Activated CD8-positive, alpha-beta memory T cell treated with anti-CD3 and anti-CD28 coated beads for 48 hours (primary cell): ENCODE results near the gene PEX5L.

Experiments
- DNase-seq, 3 experiments: peaks; one replicate each; pipeline ENCODE4 v3.0.0-alpha.2; 2020; ENCODE audit warnings: low read depth in 2 of 3, low spot score in 2 of 3

PEX5L gene

DNA sequence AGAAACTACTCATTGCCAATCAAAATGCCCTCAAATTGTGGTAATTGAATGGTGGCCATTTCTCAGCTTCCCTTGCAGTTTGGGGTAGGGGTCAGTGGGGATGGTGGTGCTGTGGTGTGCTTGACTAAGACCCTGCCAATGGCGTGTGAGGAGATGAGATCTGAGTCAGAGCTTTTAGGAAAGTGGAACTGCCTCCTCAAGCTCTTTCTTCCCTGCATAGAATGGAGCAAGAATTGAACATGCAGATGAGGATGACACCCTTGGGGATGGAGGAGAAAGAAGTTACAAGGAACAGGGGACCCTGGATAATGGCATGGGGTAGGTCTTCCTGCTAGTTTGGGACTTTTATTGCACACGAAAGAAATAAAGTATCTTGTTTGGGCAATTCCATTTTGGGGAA, 188.0 kb downstream of the PEX5L start:
- DNase-seq = no peak

- DNase-seq = no peak
Observed at GRCh38 chr3:179842061-179842460, 194.7 kb downstream of the PEX5L start.

DNA sequence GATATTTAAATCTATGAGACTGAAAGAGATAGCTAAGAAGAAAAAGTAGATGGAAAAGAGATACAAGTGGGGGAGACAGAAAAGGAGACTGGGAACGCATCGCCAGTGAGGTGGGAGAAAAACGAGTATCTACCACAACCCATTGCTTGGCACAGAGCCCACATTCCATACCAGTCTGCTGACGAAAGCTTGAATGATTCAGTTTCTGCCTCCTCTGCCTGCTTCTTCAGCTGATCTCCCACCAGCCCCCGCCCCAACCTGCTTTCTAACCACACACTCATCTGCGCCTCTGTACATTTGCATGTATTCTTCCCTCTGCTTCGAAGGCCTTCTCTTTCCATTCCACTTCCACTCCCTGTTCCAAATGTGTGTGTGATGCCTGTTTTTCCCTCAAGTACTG, 195.8 kb downstream of the PEX5L start:
- DNase-seq = no peak

- no peak for DNase-seq
Observed at GRCh38 chr3:179837374-179837773, 199.4 kb downstream of the PEX5L start.

- DNase-seq = no peak
Observed at GRCh38 chr3:179833294-179833693, 203.4 kb downstream of the PEX5L start.

DNA sequence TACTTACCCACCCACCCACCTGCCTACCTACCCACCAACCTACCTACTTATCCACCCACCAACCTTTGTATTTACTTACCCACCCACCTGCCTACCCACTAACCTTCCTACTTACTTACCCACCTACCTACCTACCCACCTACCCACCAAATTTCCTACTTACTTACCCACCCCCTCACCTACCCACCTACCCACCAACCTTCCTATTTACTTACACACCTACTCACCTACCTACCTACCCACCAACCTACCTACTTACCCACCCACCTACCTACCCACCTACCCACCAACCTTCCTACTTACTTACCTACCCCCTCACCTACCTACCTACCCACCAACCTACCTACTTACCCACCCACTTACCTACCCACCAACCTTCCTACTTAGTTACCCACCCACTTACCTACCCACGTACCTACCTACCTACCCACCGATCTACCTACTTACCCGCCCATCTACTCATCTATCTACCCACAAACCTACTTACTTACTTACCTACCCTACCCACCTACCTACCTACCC, 204.3 kb downstream of the PEX5L start:
- DNase-seq = no peak

GRCh38 chr3:179829401-179829800, 207.3 kb downstream of the PEX5L start:
- no peak for DNase-seq

DNA sequence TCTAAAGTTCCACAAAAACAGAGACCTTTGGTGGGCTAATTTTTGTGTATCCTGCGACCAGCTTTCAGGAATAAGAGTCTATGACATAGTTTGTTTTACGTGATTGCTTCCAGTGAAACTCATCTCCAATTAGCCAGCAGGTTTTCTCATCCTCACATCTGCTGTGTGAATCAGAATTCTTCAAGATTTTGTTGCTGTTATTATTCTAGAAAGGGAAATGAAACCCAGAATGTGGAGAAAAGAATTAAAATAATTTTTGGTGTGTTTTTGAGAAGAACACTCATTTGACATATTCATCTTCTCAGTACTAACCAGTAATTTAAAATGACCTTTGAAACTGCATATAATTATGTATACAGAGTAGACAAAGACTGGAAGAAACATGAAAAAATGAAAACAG, 208.0 kb downstream of the PEX5L start:
- DNase-seq = no peak

DNA sequence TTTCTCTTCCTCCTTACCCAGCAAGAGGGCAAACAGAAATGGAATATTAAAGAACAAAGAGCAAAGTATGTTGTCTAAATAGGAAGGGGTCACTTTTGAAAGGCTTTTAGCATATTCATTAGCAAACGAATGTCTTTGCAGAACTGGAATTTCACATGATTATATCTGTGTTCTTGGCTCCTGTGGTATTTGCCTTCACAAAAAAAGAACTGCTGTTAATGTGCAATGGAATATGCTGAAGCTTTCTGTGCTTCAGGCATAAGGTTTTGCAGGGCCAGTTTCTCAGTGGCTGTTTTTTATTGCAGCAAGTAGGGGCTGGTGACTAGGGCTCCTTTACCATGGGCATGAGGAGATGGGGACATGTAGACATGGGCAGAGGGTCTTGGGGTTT, 210.5 kb downstream of the PEX5L start:
- DNase-seq = no peak

GRCh38 chr3:179825527-179826246, 211.1 kb downstream of the PEX5L start:
- no peak for DNase-seq

GRCh38 chr3:179822296-179822695, 214.4 kb downstream of the PEX5L start:
- no peak for DNase-seq

- no peak for DNase-seq
Observed at GRCh38 chr3:179819379-179819778, 217.4 kb downstream of the PEX5L start.

- DNase-seq = no peak
Observed at GRCh38 chr3:179812096-179812382, 224.7 kb downstream of the PEX5L start.

GRCh38 chr3:179811321-179812095, 225.2 kb downstream of the PEX5L start:
- DNase-seq = no peak

DNA sequence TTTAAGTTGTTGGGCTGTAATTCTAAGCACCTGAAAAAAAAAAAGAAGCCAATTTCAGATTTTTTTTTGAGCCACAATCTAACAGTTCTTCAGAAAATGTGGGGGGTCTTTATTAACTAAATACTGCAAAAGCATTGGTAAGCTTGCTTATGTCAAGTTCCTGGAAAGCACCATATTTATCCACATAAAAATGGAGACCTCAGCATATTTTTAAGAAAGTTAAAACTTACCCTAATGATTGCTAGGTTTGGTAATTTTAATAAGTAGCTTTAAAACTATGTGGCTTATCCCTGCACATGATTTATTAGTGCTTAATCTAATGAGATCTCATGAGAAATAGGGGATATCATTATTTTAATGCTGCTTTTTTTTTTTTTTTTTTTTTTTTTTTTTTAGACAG, 227.1 kb downstream of the PEX5L start:
- no peak for DNase-seq

GRCh38 chr3:179807588-179807987, 229.1 kb downstream of the PEX5L start:
- DNase-seq = no peak

- DNase-seq = no peak
Observed at GRCh38 chr3:179806177-179806576, 230.6 kb downstream of the PEX5L start.

GRCh38 chr3:179801856-179802255, 234.9 kb downstream of the PEX5L start:
- no peak for DNase-seq

DNA sequence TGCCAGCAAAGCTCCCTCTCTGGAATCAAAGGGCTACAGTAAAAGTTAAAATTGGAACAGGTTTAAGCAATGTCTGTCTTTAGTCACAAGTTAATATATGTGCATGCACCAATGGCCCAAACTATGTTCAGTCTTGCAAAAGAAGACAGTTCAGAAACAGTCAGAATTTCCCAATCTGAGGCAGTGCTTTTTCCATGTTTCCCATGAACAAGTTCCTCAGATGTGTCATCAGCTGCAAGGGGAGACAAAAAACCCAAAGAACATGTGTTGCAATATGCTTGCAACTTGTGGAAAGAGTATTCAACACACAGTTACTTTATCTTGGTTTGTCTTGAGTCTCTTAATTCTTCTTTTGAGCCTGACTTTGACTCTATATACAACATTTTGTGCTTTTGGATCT, 235.5 kb downstream of the PEX5L start:
- DNase-seq = no peak

DNA sequence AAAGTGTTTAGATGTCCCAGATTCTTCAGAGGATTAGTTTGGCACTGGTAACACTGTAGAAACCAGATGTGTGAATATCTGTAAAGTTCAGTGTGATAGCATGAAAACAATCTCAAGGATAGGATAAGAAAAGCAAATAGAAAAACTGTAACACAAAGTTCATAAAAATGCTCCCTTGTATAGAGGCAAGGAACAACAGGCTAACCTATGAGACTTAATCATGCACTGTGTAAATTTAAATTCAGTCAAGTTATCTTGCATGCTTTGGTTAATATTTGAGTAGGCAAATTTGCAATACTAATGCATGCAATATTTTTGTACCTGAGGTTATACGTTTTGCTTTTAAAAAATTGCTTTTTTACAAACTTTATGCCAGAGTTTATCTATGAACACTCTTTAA, 239.5 kb downstream of the PEX5L start:
- no peak for DNase-seq

DNA sequence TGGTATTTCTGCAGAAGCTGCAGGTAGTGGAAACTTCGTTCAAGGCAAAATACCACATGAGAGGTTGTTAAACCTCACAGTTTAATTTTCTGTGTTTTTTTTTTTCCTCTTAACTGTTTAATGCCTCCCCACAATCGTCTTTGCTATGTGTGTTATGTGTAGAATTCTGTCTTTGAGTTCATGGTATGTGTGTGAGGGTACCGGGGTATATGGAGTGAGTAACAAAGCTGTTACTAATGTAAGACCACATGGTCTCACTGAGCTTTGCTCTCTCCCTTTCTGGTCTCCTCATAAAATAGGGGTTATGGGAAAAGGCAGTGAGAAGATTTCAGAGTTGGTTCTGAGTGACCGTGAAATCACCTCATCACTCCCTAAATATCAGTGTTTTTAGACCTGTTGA, 240.3 kb downstream of the PEX5L start:
- no peak for DNase-seq

GRCh38 chr3:179794355-179794754, 242.4 kb downstream of the PEX5L start:
- no peak for DNase-seq

DNA sequence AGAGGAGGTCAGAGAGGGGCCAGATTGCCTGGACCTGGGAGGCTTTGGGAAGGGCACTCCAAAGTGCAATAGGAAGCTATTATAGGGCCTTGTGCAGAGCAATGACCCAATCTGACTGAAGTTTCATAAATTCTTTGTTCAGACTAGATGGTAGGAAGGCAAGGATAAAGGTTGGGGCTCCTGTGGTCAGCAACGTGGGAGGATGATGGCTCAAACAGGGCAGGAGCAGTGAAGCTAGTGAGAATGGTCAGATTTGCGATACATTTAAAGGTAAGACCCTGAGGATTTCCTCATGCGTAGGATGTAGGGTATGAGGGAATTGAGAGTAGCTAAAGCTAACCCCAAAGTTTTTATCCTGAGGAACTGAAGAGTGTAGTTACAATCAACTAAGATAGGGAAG, 244.9 kb downstream of the PEX5L start:
- no peak for DNase-seq
